ENCODE data around the gene KIFC3. TPM values are rescaled to one million over a fixed set of nuclear protein-coding genes. Genes with fewer than 3 reads are reported as not detected.
"Not testable (repeated sequence)": the region's sequence is repeated elsewhere in the genome, so short reads cannot be mapped to it uniquely, and the experiment has no call there.

KIFC3 gene
- total RNA-seq, result 10 to 100 TPM; 40.6 to 59.5 TPM

GRCh38 chr16:57802341-57803133, at the start of gene KIFC3:
TSS of gene KIFC3 (minus strand) at chr16:57802491. CDS start at chr16:57798243, 4,248 bp downstream.
- Histone ChIP-seq H3K9me3 (no peaks in the 10 kb centered on the region), H3K4me1 (peaks cover 0 to 55% of the 10 kb centered on the region in 2 donors), H3K27ac (peak within 1 kb of the TSS; percentile 89 to 96), H3K36me3 (peaks cover 5% of the 10 kb centered on the region), H3K27me3 (no peaks in the 10 kb centered on the region), H3K4me3 (peak within 1 kb of the TSS; percentile 67 to 72)
- peak; percentile 89 for DNase-seq (ENCODE audit: low spot score)
- TF ChIP-seq CTCF (IDR thresholded peaks at IDR 0.05), result peak in 1 of 2 donors; percentile 26

GRCh38 chr16:57848181-57848580, 45.9 kb upstream of the KIFC3 start:
- H3K27ac ChIP-seq, result no peak overlapping the region
- no peak for TF ChIP-seq CTCF (IDR thresholded peaks at IDR 0.05)
- no peak overlapping the region for H3K4me3 ChIP-seq
- no peaks in the 10 kb centered on the region for H3K9me3 ChIP-seq
- no peak for DNase-seq (ENCODE audit: low spot score)
- H3K36me3 ChIP-seq, result no peaks in the 10 kb centered on the region
- H3K4me1 ChIP-seq, result no peaks in the 10 kb centered on the region
- H3K27me3 ChIP-seq, result no peaks in the 10 kb centered on the region

- H3K4me3 ChIP-seq; H3K4me1 ChIP-seq; H3K36me3 ChIP-seq; H3K27me3 ChIP-seq; DNase-seq (ENCODE audit: low spot score); H3K27ac ChIP-seq; H3K9me3 ChIP-seq: not testable (repeated sequence)
These were observed 44.6 kb upstream of the KIFC3 start for GRCh38 chr16:57846931-57847330.

GRCh38 chr16:57846078-57846697, 43.9 kb upstream of the KIFC3 start:
- no peak overlapping the region for H3K27ac ChIP-seq
- no peak for TF ChIP-seq CTCF (IDR thresholded peaks at IDR 0.05)
- no peaks in the 10 kb centered on the region for H3K36me3 ChIP-seq
- no peaks in the 10 kb centered on the region for H3K4me1 ChIP-seq
- H3K4me3 ChIP-seq, result no peak overlapping the region
- DNase-seq (ENCODE audit: low spot score), result no peak
- H3K27me3 ChIP-seq, result no peaks in the 10 kb centered on the region
- no peaks in the 10 kb centered on the region for H3K9me3 ChIP-seq

- H3K4me3 ChIP-seq, result no peak overlapping the region
- no peak overlapping the region for H3K27ac ChIP-seq
- no peak for TF ChIP-seq CTCF (IDR thresholded peaks at IDR 0.05)
- no peaks in the 10 kb centered on the region for H3K4me1 ChIP-seq
- H3K36me3 ChIP-seq, result no peaks in the 10 kb centered on the region
- DNase-seq (ENCODE audit: low spot score), result no peak
- H3K27me3 ChIP-seq, result no peaks in the 10 kb centered on the region
- no peaks in the 10 kb centered on the region for H3K9me3 ChIP-seq
These were observed 42.8 kb upstream of the KIFC3 start for GRCh38 chr16:57845115-57845514.

GRCh38 chr16:57844416-57845030, 42.2 kb upstream of the KIFC3 start:
- Histone ChIP-seq H3K9me3 (no peaks in the 10 kb centered on the region), H3K4me3 (no peak overlapping the region)

More at GRCh38 chr16:57844416-57845030, 42.2 kb upstream of the KIFC3 start:
- Histone ChIP-seq H3K4me1 (no peaks in the 10 kb centered on the region), H3K36me3 (no peaks in the 10 kb centered on the region), H3K27me3 (no peaks in the 10 kb centered on the region), H3K27ac (no peak overlapping the region)
- DNase-seq (ENCODE audit: low spot score), result no peak
- TF ChIP-seq CTCF (IDR thresholded peaks at IDR 0.05), result no peak
